Measurements from ENCODE around the gene DNAH2.

- TF ChIP-seq CTCF (IDR thresholded peaks at IDR 0.05), result no peak
- TF ChIP-seq POLR2A (IDR thresholded peaks at IDR 0.05), result no peak
These were observed 122.9 kb downstream of the DNAH2 start for GRCh38 chr17:7840441-7840840.
